ENCODE data around the gene ANKRD39.

Gene ANKRD39

GRCh38 chr2:96800061-96801004 is 57.5 kb downstream of the ANKRD39 start:
- TF ChIP-seq TARDBP (IDR thresholded peaks at IDR 0.05): no peak
- no peak for TF ChIP-seq FOXA1 (IDR thresholded peaks at IDR 0.05)
- TF ChIP-seq SUZ12 (IDR thresholded peaks at IDR 0.05): no peak
- no peak for TF ChIP-seq FOXM1 (IDR thresholded peaks at IDR 0.05; ENCODE audit: borderline replicate concordance)
- TF ChIP-seq SP1 (IDR thresholded peaks at IDR 0.05): no peak
- TF ChIP-seq L3MBTL2 (conservative IDR thresholded peaks at IDR 0.05): no peak
- no peak for TF ChIP-seq NFRKB (IDR thresholded peaks at IDR 0.05)
- no peak for TF ChIP-seq ZNF384 (IDR thresholded peaks at IDR 0.05)
- TF ChIP-seq BHLHE40 (IDR thresholded peaks at IDR 0.05; ENCODE audit: borderline replicate concordance): no peak
- no peak for TF ChIP-seq ELF4 (IDR thresholded peaks at IDR 0.05)
- TF ChIP-seq FOXK2 (IDR thresholded peaks at IDR 0.05): no peak
- no peak for TF ChIP-seq CTBP1 (IDR thresholded peaks at IDR 0.05; ENCODE audit: borderline replicate concordance)
- no peak for TF ChIP-seq PKNOX1 (IDR thresholded peaks at IDR 0.05)
- ChIA-PET CTCF (interaction anchor here (1.0 to 1.8 kb wide), 6 partner anchors 8 to 37 kb away, joined by 4 to 7 read pairs (median 5); partner anchors contain the start of gene CNNM3), POLR2A (no interaction called here)
- DNase-seq (ENCODE audit: extremely low spot score): no peak

- CTCF ChIA-PET: interaction anchor here (1.0 to 1.8 kb wide), 3 partner anchors 14 to 35 kb away, joined by 4 to 7 read pairs (median 4); no protein-coding TSS in a partner anchor
- POLR2A ChIA-PET: no interaction called here
- no peak for DNase-seq (ENCODE audit: extremely low spot score)
- TF ChIP-seq ELF4 (IDR thresholded peaks at IDR 0.05): no peak
- no peak for TF ChIP-seq FOXK2 (IDR thresholded peaks at IDR 0.05)
- TF ChIP-seq SUZ12 (IDR thresholded peaks at IDR 0.05): no peak
- no peak for TF ChIP-seq TARDBP (IDR thresholded peaks at IDR 0.05)
Observed at GRCh38 chr2:96799623-96799935, 58.2 kb downstream of the ANKRD39 start.

GRCh38 chr2:96798733-96799622 is 58.8 kb downstream of the ANKRD39 start:
- POLR2A ChIA-PET: no interaction called here
- TF ChIP-seq BHLHE40 (IDR thresholded peaks at IDR 0.05; ENCODE audit: borderline replicate concordance) (no peak), TARDBP (IDR thresholded peaks at IDR 0.05) (no peak), L3MBTL2 (conservative IDR thresholded peaks at IDR 0.05) (no peak), ELF4 (IDR thresholded peaks at IDR 0.05) (no peak), CTBP1 (IDR thresholded peaks at IDR 0.05; ENCODE audit: borderline replicate concordance) (no peak), FOXM1 (IDR thresholded peaks at IDR 0.05; ENCODE audit: borderline replicate concordance) (no peak), HDGF (IDR thresholded peaks at IDR 0.05; ENCODE audit: borderline replicate concordance) (no peak), LEF1 (IDR thresholded peaks at IDR 0.05; ENCODE audit: borderline replicate concordance) (no peak), SUZ12 (IDR thresholded peaks at IDR 0.05) (no peak), FOXA1 (IDR thresholded peaks at IDR 0.05) (no peak), FOXK2 (IDR thresholded peaks at IDR 0.05) (no peak)
- no peak for DNase-seq (ENCODE audit: extremely low spot score)
- CTCF ChIA-PET: interaction anchor here (1.0 to 1.8 kb wide), 2 partner anchors 15 to 35 kb away, joined by 4 to 7 read pairs; no protein-coding TSS in a partner anchor
